Astrocyte (in vitro differentiated cells and primary cell): Measurements from ENCODE around the gene PRRX2. TPM values are rescaled to one million over a fixed set of nuclear protein-coding genes. Genes with fewer than 3 reads are reported as not detected.

Experiments
- DNase-seq: peaks from one replicate; pipeline ENCODE4 v3.0.0-alpha.2; 2010; ENCODE audit warnings: low read depth
- FAIRE-seq: peaks from 2 replicates; lab custom pipeline; 2011; peaks lifted over from hg19 to GRCh38; lab: Jason Lieb, UNC
- H2AFZ ChIP-seq: 2 replicates; pipeline ENCODE4 v1.6.0; 2012; ENCODE audit warnings: low read depth, low read length, inconsistent platforms
- H3K27ac ChIP-seq: 2 replicates; pipeline ENCODE4 v1.5.1; 2011; ENCODE audit warnings: low read depth, low read length, inconsistent platforms
- H3K27me3 ChIP-seq: 2 replicates; pipeline ENCODE4 v1.6.0; 2011; ENCODE audit warnings: low read length, inconsistent platforms; ENCODE audit not compliant: insufficient read depth
- H3K36me3 ChIP-seq: 2 replicates; pipeline ENCODE4 v1.5.1; 2011; ENCODE audit warnings: low read length, inconsistent platforms; ENCODE audit not compliant: insufficient read depth
- H3K4me1 ChIP-seq: 2 replicates; pipeline ENCODE4 v1.5.1; 2011; ENCODE audit warnings: low read length, inconsistent platforms; ENCODE audit not compliant: insufficient read depth
- H3K4me2 ChIP-seq: 2 replicates; pipeline ENCODE4 v1.6.0; 2012; ENCODE audit warnings: low read length, inconsistent platforms
- H3K4me3 ChIP-seq: 2 replicates; pipeline ENCODE4 v1.5.1; 2011; ENCODE audit warnings: low read depth, mild to moderate bottlenecking, low read length, inconsistent platforms; ENCODE audit not compliant: insufficient read depth
- H3K79me2 ChIP-seq: 2 replicates; pipeline ENCODE4 v1.6.0; 2012; ENCODE audit warnings: mild to moderate bottlenecking, low read length, inconsistent platforms; ENCODE audit not compliant: insufficient read depth
- H3K9ac ChIP-seq: 2 replicates; pipeline ENCODE4 v1.6.0; 2012; ENCODE audit warnings: mild to moderate bottlenecking, low read length, inconsistent platforms
- H3K9me3 ChIP-seq: 2 replicates; pipeline ENCODE4 v1.5.1; 2012; ENCODE audit warnings: low read depth, mild to moderate bottlenecking, low read length, inconsistent platforms; ENCODE audit not compliant: insufficient read depth
- H4K20me1 ChIP-seq: 2 replicates; pipeline ENCODE4 v1.6.0; 2012; ENCODE audit warnings: low read length, inconsistent platforms; ENCODE audit not compliant: insufficient read depth
- H3K27ac Mint-ChIP-seq: one replicate; pipeline ENCODE4 v1.8.0; 2021; ENCODE audit warnings: mild to moderate bottlenecking, mixed read lengths; ENCODE audit not compliant: unreplicated experiment
- H3K27me3 Mint-ChIP-seq: one replicate; pipeline ENCODE4 v1.8.0; 2021; ENCODE audit warnings: low read depth, mixed read lengths; ENCODE audit not compliant: unreplicated experiment
- H3K36me3 Mint-ChIP-seq: one replicate; pipeline ENCODE4 v1.8.0; 2021; ENCODE audit warnings: low read depth, mixed read lengths; ENCODE audit not compliant: unreplicated experiment
- H3K4me1 Mint-ChIP-seq: one replicate; pipeline ENCODE4 v1.8.0; 2021; ENCODE audit warnings: low read depth, mixed read lengths; ENCODE audit not compliant: unreplicated experiment
- H3K4me3 Mint-ChIP-seq: one replicate; pipeline ENCODE4 v1.8.0; 2021; ENCODE audit warnings: mild to moderate bottlenecking, moderate library complexity, mixed read lengths; ENCODE audit not compliant: unreplicated experiment
- H3K9me3 Mint-ChIP-seq: one replicate; pipeline ENCODE4 v1.8.0; 2021; ENCODE audit warnings: mild to moderate bottlenecking, mixed read lengths; ENCODE audit not compliant: unreplicated experiment
- CTCF ChIP-seq: IDR thresholded peaks from 2 replicates; pipeline ENCODE4 v1.5.1; 2011; ENCODE audit warnings: low read depth, mild to moderate bottlenecking, inconsistent platforms, low read length, moderate library complexity; ENCODE audit not compliant: insufficient read depth
- EZH2 ChIP-seq: IDR thresholded peaks from 2 replicates; pipeline ENCODE4 v1.6.1; 2012; ENCODE audit warnings: mild to moderate bottlenecking, low read length, inconsistent platforms; ENCODE audit not compliant: insufficient read depth
- total RNA-seq: library from RNA; stranded (reverse); gene quantifications from 2 replicates; pipeline ENCODE4 v1.2.1, GENCODE V29; 2021

PRRX2 gene
- total RNA-seq, 1 donor from 2014 or later: not detected

- H3K36me3 Mint-ChIP-seq: peaks cover 2% of the 10 kb centered on the region
- peaks cover 5% of the 10 kb centered on the region for H3K27me3 Mint-ChIP-seq
Observed at GRCh38 chr9:129640871-129641749, 24.3 kb upstream of the PRRX2 start.

GRCh38 chr9:129641750-129642585 is 23.5 kb upstream of the PRRX2 start, which contains the start of gene ASB6:
Gene ASB6 (minus strand): TSS chr9:129642151. CDS start chr9:129641999, 152 bp downstream.
- Histone ChIP-seq H3K9me3 (peaks cover 2% of the 10 kb centered on the region), H3K27ac (peak within 1 kb of the TSS; percentile 58), H4K20me1 (peaks cover 48% of the 10 kb centered on the region), H3K4me1 (peaks cover 20% of the 10 kb centered on the region), H3K9ac (peak within 1 kb of the TSS; percentile 94), H3K4me3 (peak within 1 kb of the TSS; percentile 87), H3K27me3 (no peaks in the 10 kb centered on the region), H3K4me2 (peak within 1 kb of the TSS; percentile 98), H3K36me3 (peaks cover 10% of the 10 kb centered on the region), H3K79me2 (peaks cover 48% of the 10 kb centered on the region), H2AFZ (peak within 1 kb of the TSS; percentile 81)
- Mint-ChIP-seq H3K4me1 (peaks cover 11% of the 10 kb centered on the region), H3K9me3 (no peaks in the 10 kb centered on the region), H3K4me3 (peak within 1 kb of the TSS; percentile 94), H3K27me3 (peaks cover 9% of the 10 kb centered on the region), H3K36me3 (peaks cover 2% of the 10 kb centered on the region), H3K27ac (peak within 1 kb of the TSS; percentile 85)
- FAIRE-seq (no peak), DNase-seq (peak; percentile 91)
- TF ChIP-seq CTCF (peak; percentile 63), EZH2 (no peak)

More at GRCh38 chr9:129640871-129641749, 24.3 kb upstream of the PRRX2 start:
- Histone ChIP-seq H3K79me2 (peaks cover 52% of the 10 kb centered on the region), H3K27me3 (no peaks in the 10 kb centered on the region), H3K27ac (peak overlapping the region; percentile 58), H3K4me3 (peak overlapping the region; percentile 87), H3K4me2 (peak overlapping the region; percentile 98), H3K4me1 (peaks cover 20% of the 10 kb centered on the region), H2AFZ (peak overlapping the region; percentile 61), H3K9me3 (no peaks in the 10 kb centered on the region), H3K9ac (peak overlapping the region; percentile 94), H4K20me1 (peaks cover 52% of the 10 kb centered on the region), H3K36me3 (peaks cover 12% of the 10 kb centered on the region)
- Mint-ChIP-seq H3K4me1 (peaks cover 11% of the 10 kb centered on the region), H3K9me3 (no peaks in the 10 kb centered on the region), H3K27ac (peak overlapping the region; percentile 35), H3K4me3 (peak overlapping the region; percentile 94)
- DNase-seq: no peak
- TF ChIP-seq EZH2 (no peak), CTCF (no peak)
- no peak for FAIRE-seq
